Skeletal muscle tissue (tissue), 5 donors: ENCODE data around the gene S100G. TPM values are rescaled to one million over a fixed set of nuclear protein-coding genes. Genes with fewer than 3 reads are reported as not detected.

ENCODE experiments used
- H3K27ac ChIP-seq: one replicate; pipeline ENCODE4 v1.7.0; 2013; ENCODE audit warnings: mild to moderate bottlenecking, low read depth, low read length, inconsistent platforms
- H3K27me3 ChIP-seq, 3 donors: one replicate each; pipeline ENCODE4 v1.7.0; 2013; ENCODE audit warnings: low read length in 3 of 3; ENCODE audit not compliant: control insufficient read depth in 3 of 3, insufficient read depth in 3 of 3
- H3K36me3 ChIP-seq, 3 donors: one replicate each; pipeline ENCODE4 v1.7.0; 2013; ENCODE audit warnings: low read length in 3 of 3; ENCODE audit not compliant: control insufficient read depth in 3 of 3, insufficient read depth in 3 of 3
- H3K4me1 ChIP-seq, 3 donors: one replicate each; pipeline ENCODE4 v1.7.0; 2013; ENCODE audit warnings: low read length in 3 of 3, mild to moderate bottlenecking in 3 of 3; ENCODE audit not compliant: control insufficient read depth in 3 of 3, insufficient read depth in 3 of 3
- H3K4me3 ChIP-seq, 3 donors: one replicate each; pipeline ENCODE4 v1.7.0; 2013; ENCODE audit warnings: low read length in 3 of 3
- H3K9ac ChIP-seq, 3 donors: one replicate each; pipeline ENCODE4 v1.7.0; 2013; ENCODE audit warnings: low read length in 3 of 3, mild to moderate bottlenecking in 3 of 3, moderate library complexity in 2 of 3, low read depth in 1 of 3
- H3K9me3 ChIP-seq, 3 donors: one replicate each; pipeline ENCODE4 v1.7.0; 2013; ENCODE audit warnings: low read length in 3 of 3; ENCODE audit not compliant: control insufficient read depth in 3 of 3
- small RNA-seq: library from RNA; depleted of rRNA; stranded (forward); fragments of <200 nt; gene quantifications from one replicate; pipeline ENCODE3, GENCODE V24; 2014
- total RNA-seq: library from RNA; depleted of rRNA; stranded (reverse); fragments of >200 nt; gene quantifications from one replicate; pipeline ENCODE4 v1.2.3, GENCODE V29; 2014
- donor health status: Osteomylitis.

S100G gene
- total RNA-seq, 1 donor from 2014 or later, result not detected

DNA sequence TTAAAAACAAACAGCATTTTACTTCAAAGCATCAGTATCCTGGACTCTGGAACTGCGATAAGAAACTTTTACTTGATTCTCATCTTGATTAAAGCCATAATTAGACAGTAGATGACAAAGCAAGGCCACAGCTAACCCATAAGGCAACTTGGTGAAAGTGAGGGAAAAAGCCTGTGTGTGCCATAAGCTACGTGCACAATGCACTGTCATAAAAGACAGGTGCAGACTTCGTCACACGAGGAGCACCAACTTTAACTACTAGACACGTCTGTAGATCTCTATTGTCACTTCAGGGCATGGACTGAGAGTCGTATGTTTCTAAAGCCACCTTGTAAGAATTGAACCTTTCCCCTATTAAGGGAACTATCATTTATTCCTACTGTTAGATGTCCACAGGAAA lies 49.4 kb downstream of the S100G start:
- Histone ChIP-seq H3K4me3 (no peak overlapping the region), H3K27ac (no peak overlapping the region), H3K4me1 (no peaks in the 10 kb centered on the region), H3K9me3 (no peaks in the 10 kb centered on the region), H3K9ac (no peak overlapping the region), H3K36me3 (peaks cover 0 to 4% (median 3%) of the 10 kb centered on the region in 3 donors), H3K27me3 (no peaks in the 10 kb centered on the region)

DNA sequence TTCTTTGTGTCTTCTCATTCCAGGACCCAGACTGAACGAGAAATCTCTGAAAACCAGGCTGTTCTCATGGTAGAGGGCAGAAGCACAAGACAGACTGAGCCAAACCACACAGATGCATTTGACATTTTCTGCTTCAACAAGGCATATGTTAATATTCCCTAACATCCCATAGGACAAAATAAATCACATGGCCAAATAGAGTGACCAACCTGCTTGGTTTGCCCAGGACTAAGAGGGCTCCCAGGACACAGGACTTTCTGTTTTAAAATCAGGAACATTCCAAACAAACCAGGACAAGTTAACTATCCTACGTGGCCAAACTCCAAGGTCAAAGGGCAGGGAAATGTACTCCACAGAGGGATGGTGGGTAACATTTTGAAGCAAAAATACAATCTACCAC lies 50.8 kb downstream of the S100G start:
- H3K36me3 ChIP-seq, result peaks cover 0 to 4% (median 3%) of the 10 kb centered on the region in 3 donors
- H3K27me3 ChIP-seq, result no peaks in the 10 kb centered on the region
- no peaks in the 10 kb centered on the region for H3K9me3 ChIP-seq
- no peak overlapping the region for H3K9ac ChIP-seq
- no peak overlapping the region for H3K4me3 ChIP-seq
- H3K27ac ChIP-seq, result no peak overlapping the region
- no peaks in the 10 kb centered on the region for H3K4me1 ChIP-seq

DNA sequence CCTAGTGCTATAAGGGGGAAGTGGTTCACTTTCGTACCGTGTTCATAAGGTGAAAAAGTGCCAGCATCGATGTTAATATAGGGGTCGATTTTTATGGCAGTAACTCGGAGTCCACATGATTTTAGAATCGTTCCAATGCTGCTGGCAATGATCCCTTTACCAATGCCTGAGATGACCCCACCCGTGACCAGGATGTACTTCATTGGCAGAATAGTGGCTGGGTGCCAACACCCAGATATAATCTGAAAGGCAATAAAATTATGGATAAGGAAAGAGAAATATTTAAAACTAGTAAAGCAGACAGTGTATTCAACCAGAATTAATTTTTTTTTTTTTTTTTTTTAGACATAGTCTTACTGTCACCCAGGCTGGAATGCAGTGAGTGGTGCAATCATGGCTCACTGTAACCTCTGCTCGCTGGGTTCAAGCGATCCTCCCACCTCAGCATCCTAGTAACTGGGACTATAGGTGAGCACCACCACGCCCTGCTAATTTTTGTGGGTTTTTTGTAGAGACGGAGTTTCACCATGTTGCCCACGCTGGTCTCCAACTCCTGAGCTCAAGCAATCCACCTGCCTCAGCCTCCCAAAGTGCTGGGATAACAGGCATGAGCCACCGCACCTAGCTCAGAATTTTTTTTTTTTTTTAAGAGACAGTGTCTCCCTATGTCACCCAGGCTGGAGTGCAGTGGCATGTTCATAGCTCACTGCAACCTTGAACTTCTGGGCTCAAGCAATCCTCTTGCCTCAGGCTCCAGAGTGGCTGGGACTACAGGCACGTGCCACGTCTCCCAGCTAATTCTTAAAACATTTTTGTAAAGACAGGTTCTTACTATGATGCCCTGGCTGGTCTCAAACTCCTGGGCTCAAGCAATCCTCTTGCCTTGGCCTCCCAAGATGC lies 53.0 kb downstream of the S100G start:
- Histone ChIP-seq H3K36me3 (peaks cover 0 to under 1% (median 0%) of the 10 kb centered on the region in 3 donors), H3K4me1 (no peaks in the 10 kb centered on the region), H3K9ac (no peak overlapping the region), H3K27ac (no peak overlapping the region), H3K9me3 (no peaks in the 10 kb centered on the region), H3K27me3 (no peaks in the 10 kb centered on the region), H3K4me3 (no peak overlapping the region)

Small RNAs within 50 kb of the gene (small RNA-seq; reads per million reads assigned to genes)
- not detected for gene MIR548AM

Other genes with a start within 250 kb of the S100G start
- 24.5 TPM for gene CTPS2, start 62.5 kb downstream of the S100G start, total RNA-seq
- 12.0 TPM for gene SYAP1, start 69.5 kb downstream of the S100G start, total RNA-seq
- 5.7 TPM for gene TXLNG, start 136.3 kb downstream of the S100G start, total RNA-seq
- gene RBBP7, start 220.2 kb downstream of the S100G start, total RNA-seq, result 145 TPM